ENCODE results near the gene TUBA4A. TPM values are rescaled to one million over a fixed set of nuclear protein-coding genes. Genes with fewer than 3 reads are reported as not detected.

The TUBA4A gene
- polyA plus RNA-seq, 1 experiment: 22.4 TPM

DNA sequence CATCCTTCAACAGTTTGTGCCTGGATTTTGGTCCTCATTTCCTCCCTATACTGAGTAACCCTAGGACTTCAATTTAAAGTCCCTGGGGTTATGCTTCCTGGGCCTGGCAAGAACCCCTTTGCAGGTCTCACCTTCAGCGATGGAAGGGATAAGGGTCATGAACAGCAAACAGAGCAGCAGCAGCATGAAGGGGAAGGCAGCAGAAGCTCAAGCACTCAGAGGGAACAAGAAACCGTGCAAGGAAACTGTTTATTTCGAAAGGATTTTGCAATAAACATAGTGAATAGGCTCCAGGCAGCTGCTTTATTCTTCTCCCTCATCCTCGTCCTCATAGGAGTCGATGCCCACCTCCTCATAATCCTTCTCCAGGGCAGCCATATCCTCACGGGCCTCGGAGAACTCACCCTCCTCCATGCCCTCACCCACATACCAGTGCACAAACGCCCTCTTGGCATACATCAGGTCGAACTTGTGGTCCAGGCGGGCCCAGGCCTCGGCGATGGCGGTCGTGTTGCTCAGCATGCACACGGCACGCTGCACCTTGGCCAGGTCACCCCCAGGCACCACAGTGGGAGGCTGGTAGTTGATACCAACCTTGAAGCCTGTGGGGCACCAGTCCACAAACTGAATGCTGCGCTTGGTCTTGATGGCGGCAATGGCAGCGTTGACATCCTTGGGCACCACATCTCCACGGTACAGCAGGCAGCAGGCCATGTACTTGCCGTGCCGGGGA is 3.5 kb downstream of the TUBA4A start:
- H3K4me3 ChIP-seq (ENCODE audit: low read depth, low read length): no peak overlapping the region
- TF ChIP-seq, protein P1, sequence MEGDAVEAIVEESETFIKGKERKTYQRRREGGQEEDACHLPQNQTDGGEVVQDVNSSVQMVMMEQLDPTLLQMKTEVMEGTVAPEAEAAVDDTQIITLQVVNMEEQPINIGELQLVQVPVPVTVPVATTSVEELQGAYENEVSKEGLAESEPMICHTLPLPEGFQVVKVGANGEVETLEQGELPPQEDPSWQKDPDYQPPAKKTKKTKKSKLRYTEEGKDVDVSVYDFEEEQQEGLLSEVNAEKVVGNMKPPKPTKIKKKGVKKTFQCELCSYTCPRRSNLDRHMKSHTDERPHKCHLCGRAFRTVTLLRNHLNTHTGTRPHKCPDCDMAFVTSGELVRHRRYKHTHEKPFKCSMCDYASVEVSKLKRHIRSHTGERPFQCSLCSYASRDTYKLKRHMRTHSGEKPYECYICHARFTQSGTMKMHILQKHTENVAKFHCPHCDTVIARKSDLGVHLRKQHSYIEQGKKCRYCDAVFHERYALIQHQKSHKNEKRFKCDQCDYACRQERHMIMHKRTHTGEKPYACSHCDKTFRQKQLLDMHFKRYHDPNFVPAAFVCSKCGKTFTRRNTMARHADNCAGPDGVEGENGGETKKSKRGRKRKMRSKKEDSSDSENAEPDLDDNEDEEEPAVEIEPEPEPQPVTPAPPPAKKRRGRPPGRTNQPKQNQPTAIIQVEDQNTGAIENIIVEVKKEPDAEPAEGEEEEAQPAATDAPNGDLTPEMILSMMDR (IDR thresholded peaks at IDR 0.05; ENCODE audit: low read depth, low read length): no peak
- DNase-seq (ENCODE audit: low read depth, low spot score): no peak
- H3K27ac ChIP-seq (ENCODE audit: low read depth, low read length): peak overlapping the region; percentile 90
- no peaks in the 10 kb centered on the region; the same call in 1 of the 2 replicates for H3K9me3 ChIP-seq (ENCODE audit: control insufficient read depth, insufficient read depth, low read length)
- POLR2A ChIA-PET: interaction anchor here (0.6 to 1.6 kb wide), 5 partner anchors 29 to 178 kb away, joined by 3 to 9 read pairs (median 5); partner anchors contain the start of genes ABCB6 and DNAJB2
- CTCF ChIA-PET: interaction anchor here (1.0 to 3.5 kb wide), 6 partner anchors 28 to 79 kb away, joined by 3 to 24 read pairs (median 16); partner anchors contain the start of gene DNAJB2
- peaks cover 6% of the 10 kb centered on the region for H3K27me3 ChIP-seq (ENCODE audit: control insufficient read depth, insufficient read depth, low read length)

GRCh38 chr2:219249203-219249980 is 4.3 kb downstream of the TUBA4A start:
- TF ChIP-seq, protein P1 (IDR thresholded peaks at IDR 0.05; ENCODE audit: low read depth, low read length): no peak
- Histone ChIP-seq H3K27me3 (ENCODE audit: control insufficient read depth, insufficient read depth, low read length) (peaks cover 4% of the 10 kb centered on the region), H3K27ac (ENCODE audit: low read depth, low read length) (peak overlapping the region; percentile 90), H3K9me3 (ENCODE audit: control insufficient read depth, insufficient read depth, low read length) (no peaks in the 10 kb centered on the region; the same call in 1 of the 2 replicates), H3K4me3 (ENCODE audit: low read depth, low read length) (no peak overlapping the region)
- POLR2A ChIA-PET: interaction anchor here (0.6 to 1.6 kb wide), 6 partner anchors 30 to 177 kb away, joined by 3 to 9 read pairs (median 4); partner anchors contain the start of genes ABCB6 and DNAJB2
- CTCF ChIA-PET: interaction anchor here (1.0 to 3.5 kb wide), 6 partner anchors 25 to 78 kb away, joined by 3 to 24 read pairs (median 10); partner anchors contain the start of gene DNAJB2
- DNase-seq (ENCODE audit: low read depth, low spot score): peak; percentile 39

GRCh38 chr2:219248845-219249202 is 4.9 kb downstream of the TUBA4A start:
- H3K27me3 ChIP-seq (ENCODE audit: control insufficient read depth, insufficient read depth, low read length): no peaks in the 10 kb centered on the region
- ChIA-PET POLR2A (interaction anchor here (0.8 to 1.6 kb wide), 2 partner anchors 30 to 43 kb away, joined by 3 to 9 read pairs; partner anchors contain the start of gene ABCB6), CTCF (interaction anchor here (1.5 to 3.5 kb wide), 4 partner anchors 25 to 47 kb away, joined by 5 to 24 read pairs (median 15); partner anchors contain the start of gene DNAJB2)
- H3K4me3 ChIP-seq (ENCODE audit: low read depth, low read length): no peak overlapping the region
- DNase-seq (ENCODE audit: low read depth, low spot score): no peak
- peak overlapping the region; percentile 90 for H3K27ac ChIP-seq (ENCODE audit: low read depth, low read length)
- no peaks in the 10 kb centered on the region; the same call in 1 of the 2 replicates for H3K9me3 ChIP-seq (ENCODE audit: control insufficient read depth, insufficient read depth, low read length)
- TF ChIP-seq, protein P1 (IDR thresholded peaks at IDR 0.05; ENCODE audit: low read depth, low read length): no peak

DNA sequence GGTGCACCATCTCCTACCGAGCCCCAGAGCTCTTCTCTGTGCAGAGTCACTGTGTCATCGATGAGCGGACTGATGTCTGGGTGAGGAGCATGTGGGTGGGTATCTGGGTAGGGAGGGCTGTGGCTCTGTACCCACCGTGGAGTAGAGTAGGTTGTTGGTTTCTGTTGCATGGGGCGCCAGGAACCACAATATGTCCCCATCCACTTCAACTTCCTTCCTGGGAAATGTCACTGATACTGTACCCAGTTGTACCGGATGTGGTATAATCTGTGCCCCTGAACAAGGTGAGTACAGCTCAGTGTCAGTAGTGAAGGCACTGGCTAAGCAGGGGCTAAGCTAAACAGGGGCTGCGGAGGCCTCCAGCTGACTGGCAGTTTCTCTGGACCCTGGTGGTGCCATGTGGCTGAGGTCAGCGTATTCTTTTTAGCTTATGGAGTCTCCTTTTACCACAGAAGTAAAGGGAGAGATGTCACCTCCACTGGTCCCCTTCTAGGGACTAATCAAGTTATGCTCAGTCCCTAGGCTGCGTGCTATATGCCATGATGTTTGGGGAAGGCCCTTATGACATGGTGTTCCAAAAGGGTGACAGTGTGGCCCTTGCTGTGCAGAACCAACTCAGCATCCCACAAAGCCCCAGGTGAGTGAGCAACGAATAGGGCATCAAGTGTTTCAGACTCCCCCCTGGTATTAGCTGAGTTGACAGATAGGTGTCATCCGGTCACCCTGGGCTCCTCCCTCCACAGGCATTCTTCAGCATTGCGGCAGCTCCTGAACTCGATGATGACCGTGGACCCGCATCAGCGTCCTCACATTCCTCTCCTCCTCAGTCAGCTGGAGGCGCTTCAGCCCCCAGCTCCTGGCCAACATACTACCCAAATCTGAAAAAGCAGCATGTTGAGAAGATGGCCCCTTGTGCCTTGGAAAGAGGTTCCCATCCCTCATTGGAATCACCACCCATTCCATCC is 5.8 kb downstream of the TUBA4A start:
- H3K27me3 ChIP-seq (ENCODE audit: control insufficient read depth, insufficient read depth, low read length): no peaks in the 10 kb centered on the region
- no peaks in the 10 kb centered on the region; the same call in 1 of the 2 replicates for H3K9me3 ChIP-seq (ENCODE audit: control insufficient read depth, insufficient read depth, low read length)
- ChIA-PET CTCF (interaction anchor here (1.3 to 3.5 kb wide), 5 partner anchors 26 to 128 kb away, joined by 5 to 24 read pairs (median 7); partner anchors contain the start of gene DNAJB2), POLR2A (interaction anchor here (0.6 kb wide), 1 partner anchor 40 kb away, joined by 3 read pairs; no protein-coding TSS in a partner anchor)
- DNase-seq (ENCODE audit: low read depth, low spot score): no peak
- TF ChIP-seq, protein P1 (IDR thresholded peaks at IDR 0.05; ENCODE audit: low read depth, low read length): no peak
- no peak overlapping the region for H3K4me3 ChIP-seq (ENCODE audit: low read depth, low read length)
- peak overlapping the region; percentile 90 for H3K27ac ChIP-seq (ENCODE audit: low read depth, low read length)
